LNCaP clone FGC (cell line): ENCODE measurements around the gene RBM25.
"Not testable (repeated sequence)": the region's sequence is repeated elsewhere in the genome, so short reads cannot be mapped to it uniquely, and the experiment has no call there.

Source experiments
- DNase-seq: peaks from one replicate; pipeline ENCODE4 v3.0.0-alpha.2; 2011; ENCODE audit warnings: low read depth
- H3K4me3 ChIP-seq: 2 replicates; pipeline ENCODE4 v1.5.1; 2011; ENCODE audit warnings: mild to moderate bottlenecking, low read depth, low read length, control low read depth
- CTCF ChIP-seq: IDR thresholded peaks from 2 replicates; pipeline ENCODE4 v1.5.1; 2012; ENCODE audit warnings: mild to moderate bottlenecking; ENCODE audit not compliant: control insufficient read depth, insufficient read depth; ENCODE audit errors: extremely low read depth

RBM25 gene

DNA sequence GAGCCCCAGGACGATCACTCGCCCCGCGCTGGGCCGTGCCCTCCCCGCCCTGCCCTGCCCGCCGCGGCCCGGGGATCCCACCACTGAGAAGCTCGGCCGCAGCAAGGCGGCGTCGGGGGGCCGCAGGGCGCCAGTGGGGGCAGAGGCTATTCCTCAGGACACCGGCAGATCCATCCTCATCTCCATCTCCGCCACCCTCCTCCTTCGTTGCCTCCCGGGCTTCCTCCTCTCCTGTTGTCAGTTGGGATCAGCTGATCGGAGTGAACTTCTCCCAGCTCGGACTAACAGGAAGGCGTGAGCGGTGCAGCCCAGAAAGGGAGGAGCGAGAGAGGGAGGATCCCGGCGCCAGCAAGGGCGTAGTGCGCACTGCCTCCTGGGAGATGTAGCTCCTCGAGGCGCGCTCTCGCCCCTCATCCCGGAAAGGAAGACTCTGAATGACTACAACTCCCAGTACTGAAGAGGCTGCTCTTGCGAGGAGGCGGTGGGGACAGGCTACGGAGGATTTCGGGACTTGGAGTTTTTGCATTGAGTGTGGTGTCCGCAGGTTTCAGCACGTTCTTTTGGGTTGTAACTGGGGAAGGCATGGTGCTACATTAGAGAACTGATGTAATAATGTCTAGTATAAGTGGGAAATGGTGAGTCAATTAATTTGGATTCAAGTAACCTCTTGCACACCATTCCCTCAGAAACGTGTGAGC, 31.3 kb upstream of the RBM25 start, which contains the start of gene ZFYVE1:
ZFYVE1 (minus strand) TSS at position 262 of the 698 bp plus-strand sequence. CDS start 2,598 bp downstream, outside the sequence.
- TF ChIP-seq CTCF = no peak
- DNase-seq = peak; percentile 97
- H3K4me3 ChIP-seq = peak within 1 kb of the TSS; percentile 80

DNA sequence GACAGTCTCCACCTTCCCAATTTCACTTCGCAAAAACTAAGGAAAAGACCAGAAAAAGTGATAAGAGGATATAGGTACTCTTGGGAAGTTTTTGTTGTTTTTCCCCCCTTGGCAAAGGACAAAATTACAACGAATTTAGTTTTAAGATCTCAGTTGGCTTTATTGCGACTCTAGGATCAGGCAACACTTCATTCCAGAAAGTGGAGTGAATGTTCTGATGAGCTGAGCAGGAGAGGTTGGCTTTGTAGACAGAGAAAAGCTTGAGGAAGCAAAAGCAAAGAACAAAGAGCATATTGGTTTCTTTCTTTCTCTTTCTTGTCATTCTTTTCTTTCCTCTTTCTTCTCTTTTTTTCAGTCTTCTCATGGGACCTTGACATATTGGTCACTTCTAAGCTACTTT, 30.8 kb upstream of the RBM25 start:
- peak overlapping the region; percentile 80 for H3K4me3 ChIP-seq
- no peak for DNase-seq
- no peak for TF ChIP-seq CTCF

- DNase-seq = no peak
- H3K4me3 ChIP-seq = no peak overlapping the region
- no peak for TF ChIP-seq CTCF
These were observed 30.4 kb upstream of the RBM25 start for GRCh38 chr14:73027984-73028383.

DNA sequence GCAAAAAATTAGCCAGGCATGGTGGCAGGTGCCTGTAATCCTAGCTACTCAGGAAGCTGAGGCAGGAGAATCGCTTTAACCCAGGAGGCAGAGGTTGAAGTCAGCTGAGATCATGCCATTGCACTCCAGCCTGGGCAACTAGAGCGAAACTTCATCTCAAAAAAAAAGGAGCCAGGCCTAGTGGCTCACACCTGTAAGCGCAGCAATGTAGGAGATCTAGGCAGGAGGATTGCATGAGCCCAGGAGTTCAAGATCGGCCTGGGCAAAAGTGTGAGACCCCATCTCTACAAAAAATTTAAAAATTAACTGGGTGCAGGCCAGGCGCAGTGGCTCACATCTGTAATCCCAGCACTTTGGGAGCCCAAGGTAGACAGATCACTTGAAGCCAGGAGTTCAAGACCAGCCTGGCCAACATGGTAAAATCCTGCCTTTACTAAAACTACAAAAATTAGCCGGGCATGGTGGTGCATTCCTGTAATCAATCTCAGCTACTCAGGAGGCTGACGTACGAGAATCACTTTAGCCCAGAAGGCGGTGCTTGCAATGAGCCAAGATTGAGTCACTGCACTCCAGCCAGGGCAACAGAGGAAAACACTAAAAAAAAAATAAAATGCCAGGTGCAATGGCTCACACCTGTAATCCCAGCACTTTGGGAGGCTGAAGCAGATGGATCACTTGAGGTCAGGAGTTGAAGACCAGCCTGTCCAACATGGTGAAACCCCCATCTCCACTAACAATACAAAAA, 21.5 kb upstream of the RBM25 start:
- DNase-seq = not testable (repeated sequence)

GRCh38 chr14:73047808-73048207, 10.5 kb upstream of the RBM25 start:
- H3K4me3 ChIP-seq = no peak overlapping the region
- no peak for DNase-seq
- no peak for TF ChIP-seq CTCF

More for the DNA sequence above, 21.5 kb upstream of the RBM25 start:
- H3K4me3 ChIP-seq = not testable (repeated sequence)

- no peak for TF ChIP-seq CTCF
- DNase-seq = no peak
These were observed 8.9 kb upstream of the RBM25 start for GRCh38 chr14:73049428-73049827.

GRCh38 chr14:73055251-73055650, 3.1 kb upstream of the RBM25 start:
- H3K4me3 ChIP-seq = no peak overlapping the region
- no peak for DNase-seq
- TF ChIP-seq CTCF = no peak

More at GRCh38 chr14:73049428-73049827, 8.9 kb upstream of the RBM25 start:
- H3K4me3 ChIP-seq = no peak overlapping the region
